Activated CD8-positive, alpha-beta memory T cell treated with anti-CD3 and anti-CD28 coated beads, Interleukin-2, amount 50 U/mL, for 4 hours (primary cell): ENCODE measurements around the gene TRABD.

Experiments used
- DNase-seq: peaks from one replicate; pipeline ENCODE4 v3.0.0-alpha.2; 2020

The TRABD gene

GRCh38 chr22:50205781-50206569 is 20.3 kb downstream of the TRABD start:
- no peak for DNase-seq

- peak; percentile 16 for DNase-seq
Observed at GRCh38 chr22:50206599-50206998, 20.9 kb downstream of the TRABD start.

GRCh38 chr22:50207383-50208140 is 21.8 kb downstream of the TRABD start:
- no peak for DNase-seq

GRCh38 chr22:50208430-50208938 is 22.8 kb downstream of the TRABD start:
- no peak for DNase-seq

- peak; percentile 16 for DNase-seq
Observed at GRCh38 chr22:50208939-50209892, 23.5 kb downstream of the TRABD start.

GRCh38 chr22:50209893-50210292 is 24.2 kb downstream of the TRABD start:
- peak; percentile 72 for DNase-seq

GRCh38 chr22:50210378-50211139 is 24.8 kb downstream of the TRABD start:
- DNase-seq: peak; percentile 18

GRCh38 chr22:50211147-50211546 is 25.4 kb downstream of the TRABD start:
- no peak for DNase-seq

- no peak for DNase-seq
Observed at GRCh38 chr22:50213263-50213662, 27.6 kb downstream of the TRABD start.

GRCh38 chr22:50215297-50216054 is 29.8 kb downstream of the TRABD start:
- DNase-seq: no peak

- no peak for DNase-seq
Observed at GRCh38 chr22:50216055-50216683, 30.5 kb downstream of the TRABD start.

GRCh38 chr22:50216684-50217520 is 31.2 kb downstream of the TRABD start:
- DNase-seq: no peak

GRCh38 chr22:50217543-50218152 is 31.9 kb downstream of the TRABD start:
- no peak for DNase-seq

- DNase-seq: no peak
Observed at GRCh38 chr22:50218153-50218995, 32.7 kb downstream of the TRABD start.

- DNase-seq: no peak
Observed at GRCh38 chr22:50218996-50219727, 33.4 kb downstream of the TRABD start.

GRCh38 chr22:50219800-50220602 is 34.3 kb downstream of the TRABD start:
- DNase-seq: no peak
